ENCODE results near the gene IQCH. TPM values are rescaled to one million over a fixed set of nuclear protein-coding genes. Genes with fewer than 3 reads are reported as not detected.

IQCH gene
- total and polyA plus RNA-seq, 2 of the 4 experiments (the other 2 are of a cell fraction): 0.60 to 2.5 TPM

DNA sequence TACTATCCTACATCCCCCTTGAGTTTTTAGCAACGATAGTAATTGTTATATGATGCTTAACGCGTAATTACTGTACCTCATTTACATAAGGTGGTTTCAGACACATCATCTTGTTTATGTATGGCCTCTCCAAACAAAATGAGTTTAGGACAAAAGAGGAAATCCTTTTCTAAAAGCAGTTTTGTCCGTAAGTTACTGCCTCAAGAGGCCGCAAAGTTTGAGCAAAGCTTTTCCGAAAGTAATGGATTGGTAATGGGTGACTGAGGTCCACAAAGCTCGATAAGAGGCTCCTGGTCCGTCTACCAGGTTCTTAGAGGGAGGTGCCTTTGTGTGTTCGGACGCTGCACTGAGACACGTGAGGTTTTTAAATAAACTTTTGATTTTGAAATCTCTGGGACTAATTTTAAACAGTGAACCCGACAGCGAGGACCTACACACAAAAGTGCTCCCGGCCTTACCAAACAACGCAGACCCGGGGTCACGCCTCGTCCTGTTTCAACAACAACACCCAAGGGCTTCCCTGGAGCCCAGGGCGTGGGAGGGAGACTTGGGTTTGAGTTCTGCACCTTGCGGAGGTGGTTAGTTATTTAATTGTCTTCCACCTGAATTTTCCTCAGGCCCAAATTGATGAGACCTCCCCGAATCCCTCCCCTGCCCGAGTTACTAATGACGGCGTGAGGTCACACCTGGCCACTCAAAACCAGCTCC lies 265.9 kb downstream of the IQCH start (continued):
- TF ChIP-seq MXI1 (IDR thresholded peaks at IDR 0.05; ENCODE audit: borderline replicate concordance, low read depth, low read length): no peak

- CTCF ChIA-PET: interaction anchor here (0.7 kb wide), 1 partner anchor 72 kb away, joined by 3 read pairs; no protein-coding TSS in a partner anchor
- in situ Hi-C loops (cut with MboI; ENCODE audit: low sequenced_read_pairs): no loop called here
- H4K8ac ChIP-seq (ENCODE audit: low read depth in 2 of 2, low read length in 2 of 2): peak within 1 kb of the TSS; percentile 92 to 98
- TF ChIP-seq MAZ (IDR thresholded peaks at IDR 0.05; ENCODE audit: borderline replicate concordance, low read depth, low read length) (peak; percentile 82), FOS (IDR thresholded peaks at IDR 0.05; ENCODE audit: low read depth, low read length) (no peak), MAFK (IDR thresholded peaks at IDR 0.05; ENCODE audit: low read depth, low read length) (peak; percentile 64), CHD1 (IDR thresholded peaks at IDR 0.05; ENCODE audit: low read depth, low read length) (0 out of 2 replicates have a peak, but pooled peaks have one; percentile 38), BHLHE40 (IDR thresholded peaks at IDR 0.05; ENCODE audit: low read depth, low read length) (peak; percentile 88), NFE2L2 (IDR thresholded peaks at IDR 0.05; ENCODE audit: low read depth, low read length) (no peak), RAD21 (IDR thresholded peaks at IDR 0.05; ENCODE audit: low read length) (no peak), MXI1 (IDR thresholded peaks at IDR 0.05; ENCODE audit: borderline replicate concordance, low read depth, low read length) (peak; percentile 40; the same call in 1 of the 2 replicates)
- TF ChIP-seq, protein P1, sequence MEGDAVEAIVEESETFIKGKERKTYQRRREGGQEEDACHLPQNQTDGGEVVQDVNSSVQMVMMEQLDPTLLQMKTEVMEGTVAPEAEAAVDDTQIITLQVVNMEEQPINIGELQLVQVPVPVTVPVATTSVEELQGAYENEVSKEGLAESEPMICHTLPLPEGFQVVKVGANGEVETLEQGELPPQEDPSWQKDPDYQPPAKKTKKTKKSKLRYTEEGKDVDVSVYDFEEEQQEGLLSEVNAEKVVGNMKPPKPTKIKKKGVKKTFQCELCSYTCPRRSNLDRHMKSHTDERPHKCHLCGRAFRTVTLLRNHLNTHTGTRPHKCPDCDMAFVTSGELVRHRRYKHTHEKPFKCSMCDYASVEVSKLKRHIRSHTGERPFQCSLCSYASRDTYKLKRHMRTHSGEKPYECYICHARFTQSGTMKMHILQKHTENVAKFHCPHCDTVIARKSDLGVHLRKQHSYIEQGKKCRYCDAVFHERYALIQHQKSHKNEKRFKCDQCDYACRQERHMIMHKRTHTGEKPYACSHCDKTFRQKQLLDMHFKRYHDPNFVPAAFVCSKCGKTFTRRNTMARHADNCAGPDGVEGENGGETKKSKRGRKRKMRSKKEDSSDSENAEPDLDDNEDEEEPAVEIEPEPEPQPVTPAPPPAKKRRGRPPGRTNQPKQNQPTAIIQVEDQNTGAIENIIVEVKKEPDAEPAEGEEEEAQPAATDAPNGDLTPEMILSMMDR (conservative IDR thresholded peaks at IDR 0.05; ENCODE audit: low read depth, low read length): no peak
- TF ChIP-seq, protein P2, sequence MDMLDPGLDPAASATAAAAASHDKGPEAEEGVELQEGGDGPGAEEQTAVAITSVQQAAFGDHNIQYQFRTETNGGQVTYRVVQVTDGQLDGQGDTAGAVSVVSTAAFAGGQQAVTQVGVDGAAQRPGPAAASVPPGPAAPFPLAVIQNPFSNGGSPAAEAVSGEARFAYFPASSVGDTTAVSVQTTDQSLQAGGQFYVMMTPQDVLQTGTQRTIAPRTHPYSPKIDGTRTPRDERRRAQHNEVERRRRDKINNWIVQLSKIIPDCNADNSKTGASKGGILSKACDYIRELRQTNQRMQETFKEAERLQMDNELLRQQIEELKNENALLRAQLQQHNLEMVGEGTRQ (IDR thresholded peaks at IDR 0.05; ENCODE audit: low read depth, low read length): peak; percentile 91
These were observed 266.6 kb downstream of the IQCH start, which contains the start of gene C15orf61 for GRCh38 chr15:67521029-67521782. C15orf61 (plus strand) TSS chr15:67521131; CDS start chr15:67521249, 118 bp downstream.

More at GRCh38 chr15:67521029-67521782, 266.6 kb downstream of the IQCH start, which contains the start of gene C15orf61:
- Histone ChIP-seq H3K4me3 (ENCODE audit: insufficient read depth, low read depth, low read length) (peak within 1 kb of the TSS; percentile 79), H3K9me1 (ENCODE audit: insufficient read depth, low read length) (no peaks in the 10 kb centered on the region), H2AK9ac (replicated peaks; ENCODE audit: low read depth, low read length, poor library complexity) (peak within 1 kb of the TSS; percentile 68), H2AK5ac (ENCODE audit: low read depth, low read length) (peak within 1 kb of the TSS; percentile 35; the same call in 1 of the 2 replicates), H3K23ac (ENCODE audit: low read depth, low read length) (peak within 1 kb of the TSS; percentile 84), H3K4ac (ENCODE audit: low read depth, low read length) (peak within 1 kb of the TSS; percentile 90), H3K9ac (ENCODE audit: low read depth, low read length) (peak within 1 kb of the TSS; percentile 89), H3K36me3 (ENCODE audit: control insufficient read depth, insufficient read depth, low read length) (no peaks in the 10 kb centered on the region), H3K27me3 (ENCODE audit: control insufficient read depth, insufficient read depth, low read length) (no peaks in the 10 kb centered on the region), H4K20me1 (ENCODE audit: insufficient read depth, low read length) (peaks cover 3% of the 10 kb centered on the region; the same call in 1 of the 2 replicates), H3K14ac (replicated peaks; ENCODE audit: low read depth, low read length) (peak within 1 kb of the TSS; percentile 96), H2BK20ac (ENCODE audit: low read depth, low read length) (no peak within 1 kb of the TSS), H3K79me1 (ENCODE audit: low read depth in 1 of 2, low read length in 2 of 2) (peaks cover 7 to 27% of the 10 kb centered on the region in 2 experiments; a peak in 3 of 4 replicates), H3K18ac (ENCODE audit: low read depth, low read length) (peak within 1 kb of the TSS; percentile 66; the same call in 1 of the 2 replicates), H2BK15ac (ENCODE audit: low read depth, low read length) (peak within 1 kb of the TSS; percentile 16; the same call in 1 of the 3 replicates), H2AFZ (replicated peaks; ENCODE audit: low read length, poor library complexity) (peak within 1 kb of the TSS; percentile 99), H4K91ac (ENCODE audit: insufficient read depth, low read depth, low read length) (peak within 1 kb of the TSS; percentile 83), H3K27ac (ENCODE audit: insufficient read depth, low read length) (peak within 1 kb of the TSS; percentile 94), H3K4me2 (ENCODE audit: low read depth, low read length) (peak within 1 kb of the TSS; percentile 90), H3K9me3 (ENCODE audit: control insufficient read depth, insufficient read depth, low read length) (no peaks in the 10 kb centered on the region), H3K56ac (ENCODE audit: extremely low read depth, insufficient read depth, low read length) (peak within 1 kb of the TSS; percentile 54), H4K5ac (ENCODE audit: low read depth, low read length) (peak within 1 kb of the TSS; percentile 81), H2BK5ac (ENCODE audit: low read depth, low read length, poor library complexity, severe bottlenecking) (peak within 1 kb of the TSS; percentile 86), H3K4me1 (ENCODE audit: control insufficient read depth, insufficient read depth, low read length) (no peaks in the 10 kb centered on the region), H2BK120ac (ENCODE audit: low read depth, low read length) (peak within 1 kb of the TSS; percentile 79)
- ATAC-seq (ENCODE audit: low read depth): peak; percentile 84
- dilution Hi-C loops (cut with HindIII; ENCODE audit: low sequenced_read_pairs, unreplicated experiment): no loop called here
- no TSS peak for BruUV-seq (replicated peaks)
- intact Hi-C loops (cut with micrococcal nuclease): no loop called here
- POLR2A ChIA-PET (ENCODE audit: unreplicated experiment): no interaction called here
- DNase-seq: peak; percentile 75
- 1% methylated on average over 37 of the region's 94 CpGs; no CpG with 5 or more reads in 1 of the 2 experiments for WGBS, 2 experiments (ENCODE audit: extremely low coverage in 2 of 2, insufficient read length in 1 of 2)
